T-helper 1 cell treated with Interleukin-12 subunit alpha and Interleukin-12 subunit beta and Interleukin-4 antibody, amounts not matched to agents 30 μg/mL and 1 μg/mL, for 36 hours (primary cell): Measurements from ENCODE around the gene GNG12.

Source experiments
- H3K27ac Mint-ChIP-seq: one replicate; pipeline ENCODE4 v1.8.0; 2021; ENCODE audit warnings: mild to moderate bottlenecking, mixed read lengths
- H3K27me3 Mint-ChIP-seq: one replicate; pipeline ENCODE4 v1.8.0; 2021; ENCODE audit warnings: low read depth, mixed read lengths
- H3K36me3 Mint-ChIP-seq: one replicate; pipeline ENCODE4 v1.8.0; 2021; ENCODE audit warnings: low read depth, mixed read lengths
- H3K4me1 Mint-ChIP-seq: one replicate; pipeline ENCODE4 v1.8.0; 2021; ENCODE audit warnings: low read depth, mixed read lengths
- H3K4me3 Mint-ChIP-seq: one replicate; pipeline ENCODE4 v1.8.0; 2021; ENCODE audit warnings: mild to moderate bottlenecking, moderate library complexity, mixed read lengths
- H3K9me3 Mint-ChIP-seq: one replicate; pipeline ENCODE4 v1.8.0; 2021; ENCODE audit warnings: mixed read lengths

The GNG12 gene

GRCh38 chr1:67768480-67768879 is 64.8 kb downstream of the GNG12 start:
- Mint-ChIP-seq H3K27me3 (peaks cover 28% of the 10 kb centered on the region), H3K36me3 (no peaks in the 10 kb centered on the region), H3K4me3 (no peak overlapping the region), H3K27ac (no peak overlapping the region), H3K9me3 (no peaks in the 10 kb centered on the region), H3K4me1 (peaks cover 7% of the 10 kb centered on the region)

- Mint-ChIP-seq H3K4me1 (peaks cover 7% of the 10 kb centered on the region), H3K9me3 (no peaks in the 10 kb centered on the region), H3K4me3 (no peak overlapping the region), H3K27me3 (peaks cover 23% of the 10 kb centered on the region), H3K36me3 (no peaks in the 10 kb centered on the region), H3K27ac (no peak overlapping the region)
Observed at GRCh38 chr1:67767103-67767782, 66.0 kb downstream of the GNG12 start.

GRCh38 chr1:67766141-67766978 is 66.9 kb downstream of the GNG12 start:
- Mint-ChIP-seq H3K27me3 (peaks cover 28% of the 10 kb centered on the region), H3K4me1 (peaks cover 7% of the 10 kb centered on the region), H3K9me3 (no peaks in the 10 kb centered on the region)

GRCh38 chr1:67764633-67765032 is 68.6 kb downstream of the GNG12 start:
- no peak overlapping the region for H3K4me3 Mint-ChIP-seq
- no peaks in the 10 kb centered on the region for H3K9me3 Mint-ChIP-seq
- H3K27me3 Mint-ChIP-seq: peaks cover 34% of the 10 kb centered on the region

More at GRCh38 chr1:67766141-67766978, 66.9 kb downstream of the GNG12 start:
- Mint-ChIP-seq H3K36me3 (no peaks in the 10 kb centered on the region), H3K27ac (no peak overlapping the region), H3K4me3 (no peak overlapping the region)

GRCh38 chr1:67761730-67762129 is 71.5 kb downstream of the GNG12 start:
- H3K27me3 Mint-ChIP-seq: peaks cover 26% of the 10 kb centered on the region
- H3K4me3 Mint-ChIP-seq: no peak overlapping the region
- H3K36me3 Mint-ChIP-seq: no peaks in the 10 kb centered on the region
- H3K4me1 Mint-ChIP-seq: peaks cover 2% of the 10 kb centered on the region
- H3K9me3 Mint-ChIP-seq: no peaks in the 10 kb centered on the region
- H3K27ac Mint-ChIP-seq: no peak overlapping the region

More at GRCh38 chr1:67764633-67765032, 68.6 kb downstream of the GNG12 start:
- H3K36me3 Mint-ChIP-seq: no peaks in the 10 kb centered on the region
- H3K4me1 Mint-ChIP-seq: peaks cover 2% of the 10 kb centered on the region
- H3K27ac Mint-ChIP-seq: no peak overlapping the region

GRCh38 chr1:67761091-67761490 is 72.2 kb downstream of the GNG12 start:
- H3K4me3 Mint-ChIP-seq: no peak overlapping the region

GRCh38 chr1:67760030-67760821 is 73.0 kb downstream of the GNG12 start:
- no peak overlapping the region for H3K27ac Mint-ChIP-seq
- no peaks in the 10 kb centered on the region for H3K4me1 Mint-ChIP-seq
- H3K4me3 Mint-ChIP-seq: no peak overlapping the region
- H3K9me3 Mint-ChIP-seq: no peaks in the 10 kb centered on the region
- peaks cover 26% of the 10 kb centered on the region for H3K27me3 Mint-ChIP-seq
- H3K36me3 Mint-ChIP-seq: no peaks in the 10 kb centered on the region

More at GRCh38 chr1:67761091-67761490, 72.2 kb downstream of the GNG12 start:
- no peak overlapping the region for H3K27ac Mint-ChIP-seq
- no peaks in the 10 kb centered on the region for H3K4me1 Mint-ChIP-seq
- H3K9me3 Mint-ChIP-seq: no peaks in the 10 kb centered on the region
- peaks cover 26% of the 10 kb centered on the region for H3K27me3 Mint-ChIP-seq
- H3K36me3 Mint-ChIP-seq: no peaks in the 10 kb centered on the region

- Mint-ChIP-seq H3K4me1 (peaks cover under 1% of the 10 kb centered on the region), H3K27me3 (peaks cover 25% of the 10 kb centered on the region), H3K27ac (no peak overlapping the region), H3K4me3 (no peak overlapping the region), H3K36me3 (no peaks in the 10 kb centered on the region), H3K9me3 (no peaks in the 10 kb centered on the region)
Observed at GRCh38 chr1:67759692-67760029, 73.6 kb downstream of the GNG12 start.

- H3K27me3 Mint-ChIP-seq: peaks cover 19% of the 10 kb centered on the region
- no peaks in the 10 kb centered on the region for H3K36me3 Mint-ChIP-seq
- H3K4me3 Mint-ChIP-seq: no peak overlapping the region
- H3K27ac Mint-ChIP-seq: no peak overlapping the region
- no peaks in the 10 kb centered on the region for H3K9me3 Mint-ChIP-seq
- peaks cover 6% of the 10 kb centered on the region for H3K4me1 Mint-ChIP-seq
Observed at GRCh38 chr1:67759066-67759465, 74.2 kb downstream of the GNG12 start.

- Mint-ChIP-seq H3K9me3 (no peaks in the 10 kb centered on the region), H3K27ac (no peak overlapping the region), H3K36me3 (no peaks in the 10 kb centered on the region), H3K4me1 (peaks cover 8% of the 10 kb centered on the region), H3K27me3 (peaks cover 4% of the 10 kb centered on the region), H3K4me3 (no peak overlapping the region)
Observed at GRCh38 chr1:67755619-67756018, 77.6 kb downstream of the GNG12 start.

- Mint-ChIP-seq H3K27ac (no peak overlapping the region), H3K36me3 (no peaks in the 10 kb centered on the region), H3K27me3 (no peaks in the 10 kb centered on the region), H3K4me1 (peaks cover 8% of the 10 kb centered on the region), H3K4me3 (no peak overlapping the region), H3K9me3 (no peaks in the 10 kb centered on the region)
Observed at GRCh38 chr1:67755160-67755559, 78.1 kb downstream of the GNG12 start.

- H3K9me3 Mint-ChIP-seq: no peaks in the 10 kb centered on the region
- no peaks in the 10 kb centered on the region for H3K27me3 Mint-ChIP-seq
- H3K36me3 Mint-ChIP-seq: no peaks in the 10 kb centered on the region
- H3K4me3 Mint-ChIP-seq: no peak overlapping the region
- peaks cover 11% of the 10 kb centered on the region for H3K4me1 Mint-ChIP-seq
- H3K27ac Mint-ChIP-seq: no peak overlapping the region
Observed at GRCh38 chr1:67754526-67754920, 78.7 kb downstream of the GNG12 start.

GRCh38 chr1:67753776-67754525 is 79.3 kb downstream of the GNG12 start:
- H3K27me3 Mint-ChIP-seq: no peaks in the 10 kb centered on the region
- peaks cover 11% of the 10 kb centered on the region for H3K4me1 Mint-ChIP-seq
- no peak overlapping the region for H3K27ac Mint-ChIP-seq
- H3K4me3 Mint-ChIP-seq: no peak overlapping the region
- no peaks in the 10 kb centered on the region for H3K9me3 Mint-ChIP-seq
- no peaks in the 10 kb centered on the region for H3K36me3 Mint-ChIP-seq

GRCh38 chr1:67752306-67752705 is 81.0 kb downstream of the GNG12 start:
- Mint-ChIP-seq H3K36me3 (no peaks in the 10 kb centered on the region), H3K4me3 (no peak overlapping the region), H3K9me3 (no peaks in the 10 kb centered on the region), H3K27me3 (peaks cover 6% of the 10 kb centered on the region), H3K27ac (no peak overlapping the region), H3K4me1 (peaks cover 16% of the 10 kb centered on the region)
